Measurements from ENCODE around the gene MRM2.
A peak's percentile ranks its signal among the peaks of the same experiment; 100 is the strongest.

The MRM2 gene

GRCh38 chr7:2256306-2257045 lies 14.5 kb upstream of the MRM2 start:
- Histone ChIP-seq H3K36me3 (ENCODE audit: control insufficient read depth in 2 of 2, insufficient read depth in 2 of 2, low read length in 2 of 2) (peaks cover 0 to 5% of the 10 kb centered on the region in 2 donors), H3K27me3 (ENCODE audit: control insufficient read depth in 1 of 2, insufficient read depth in 2 of 2, low read length in 2 of 2) (no peaks in the 10 kb centered on the region), H3K9ac (ENCODE audit: low read length in 2 of 2) (no peak overlapping the region), H3K27ac (ENCODE audit: low read length) (no peak overlapping the region), H3K4me3 (ENCODE audit: low read length in 2 of 2) (no peak overlapping the region), H3K4me1 (ENCODE audit: control insufficient read depth, insufficient read depth, low read length) (no peaks in the 10 kb centered on the region), H3K9me3 (ENCODE audit: control insufficient read depth in 2 of 2, low read length in 2 of 2) (no peaks in the 10 kb centered on the region)

DNA sequence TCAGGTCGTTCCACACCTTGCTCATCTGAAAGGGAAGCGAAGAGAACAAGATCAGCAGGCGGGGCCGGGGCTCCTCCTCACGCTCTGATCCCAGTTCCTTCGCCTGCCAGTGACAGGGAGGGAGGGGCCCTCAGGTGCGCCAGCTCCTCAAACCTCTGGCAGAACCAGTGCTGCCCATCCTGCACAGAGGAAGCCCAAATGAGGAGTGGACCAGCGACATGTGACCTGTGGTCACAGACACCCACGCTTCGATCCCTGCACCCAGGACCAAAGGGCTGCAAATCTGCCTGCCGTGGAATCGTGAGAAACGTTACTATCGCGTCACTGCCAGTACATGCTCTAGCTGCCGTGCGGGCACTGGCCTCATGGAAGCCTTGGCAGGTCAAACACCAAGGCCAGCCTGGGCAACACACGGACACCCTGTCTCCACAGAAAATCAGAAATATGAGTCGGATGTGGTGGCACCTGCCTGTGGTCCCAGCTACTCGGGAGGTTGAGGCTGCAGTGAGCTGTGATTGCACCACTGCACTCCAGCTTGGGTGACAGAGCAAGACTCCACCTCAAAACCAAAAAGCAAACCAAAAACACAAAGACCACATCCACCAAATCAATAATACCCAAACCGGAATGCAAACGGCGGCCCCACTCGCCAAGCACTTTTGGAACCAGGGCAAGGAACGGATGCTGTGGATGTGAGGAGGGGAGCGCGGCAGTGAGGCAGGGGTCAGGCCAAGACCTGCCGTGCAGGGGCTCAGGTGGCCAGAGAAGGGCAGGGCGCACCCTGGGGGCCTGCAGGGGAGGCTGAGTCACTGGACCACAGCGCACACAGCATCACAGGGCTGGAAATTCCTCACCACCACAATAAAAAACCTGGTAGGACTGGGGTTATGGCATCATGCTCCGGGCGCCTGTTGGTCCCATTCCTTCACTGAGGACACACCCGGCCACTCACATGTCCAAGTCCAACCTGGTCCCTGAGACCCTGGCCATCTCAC lies 13.4 kb upstream of the MRM2 start:
- no peaks in the 10 kb centered on the region for H3K4me1 ChIP-seq (ENCODE audit: control insufficient read depth, insufficient read depth, low read length)
- H3K4me3 ChIP-seq (ENCODE audit: low read length in 2 of 2) = no peak overlapping the region
- H3K9ac ChIP-seq (ENCODE audit: low read length in 2 of 2) = no peak overlapping the region
- H3K27ac ChIP-seq (ENCODE audit: low read length) = no peak overlapping the region
- no peaks in the 10 kb centered on the region for H3K27me3 ChIP-seq (ENCODE audit: control insufficient read depth in 1 of 2, insufficient read depth in 2 of 2, low read length in 2 of 2)
- H3K36me3 ChIP-seq (ENCODE audit: control insufficient read depth in 2 of 2, insufficient read depth in 2 of 2, low read length in 2 of 2) = peaks cover 0 to 5% of the 10 kb centered on the region in 2 donors
- no peaks in the 10 kb centered on the region for H3K9me3 ChIP-seq (ENCODE audit: control insufficient read depth in 2 of 2, low read length in 2 of 2)

DNA sequence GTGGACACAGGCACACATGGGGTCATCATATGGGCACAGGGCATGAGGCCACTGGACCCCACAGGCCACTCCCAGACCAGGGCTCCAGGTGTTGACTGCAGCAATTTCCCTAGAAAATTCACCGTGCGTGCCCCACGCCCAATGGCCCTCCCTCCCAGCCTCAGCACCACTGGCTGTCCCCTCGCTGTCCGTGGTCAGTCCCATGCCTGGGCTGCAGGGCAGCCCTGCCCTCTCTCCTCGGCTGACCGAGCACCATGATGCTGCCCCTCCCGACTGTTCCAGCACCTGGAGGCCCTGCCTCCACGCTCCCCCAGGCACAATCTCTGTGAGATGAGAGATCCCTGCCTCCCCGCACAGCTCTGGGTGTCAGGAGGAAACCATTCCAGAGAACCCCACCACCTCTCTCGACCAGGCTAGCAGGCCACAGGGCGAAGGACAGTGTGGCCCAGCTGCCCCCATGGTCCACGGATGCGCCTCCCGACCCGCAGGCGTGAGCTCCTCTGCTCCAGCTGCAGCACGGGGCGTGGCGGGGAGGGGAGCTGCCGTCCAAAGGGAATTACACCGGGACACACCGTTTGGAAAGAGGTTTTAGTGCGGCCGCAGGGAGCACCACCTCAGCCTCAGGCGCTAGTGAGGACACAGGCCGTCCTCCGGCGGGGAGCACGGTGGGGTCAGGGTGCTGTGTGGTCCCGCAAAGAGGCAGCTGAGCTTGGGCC lies 12.6 kb upstream of the MRM2 start:
- Histone ChIP-seq H3K9me3 (ENCODE audit: control insufficient read depth in 2 of 2, low read length in 2 of 2) (no peaks in the 10 kb centered on the region), H3K9ac (ENCODE audit: low read length in 2 of 2) (no peak overlapping the region), H3K27ac (ENCODE audit: low read length) (no peak overlapping the region), H3K4me1 (ENCODE audit: control insufficient read depth, insufficient read depth, low read length) (no peaks in the 10 kb centered on the region), H3K4me3 (ENCODE audit: low read length in 2 of 2) (no peak overlapping the region), H3K36me3 (ENCODE audit: control insufficient read depth in 2 of 2, insufficient read depth in 2 of 2, low read length in 2 of 2) (peaks cover 0 to 5% of the 10 kb centered on the region in 2 donors), H3K27me3 (ENCODE audit: control insufficient read depth in 1 of 2, insufficient read depth in 2 of 2, low read length in 2 of 2) (no peaks in the 10 kb centered on the region)

DNA sequence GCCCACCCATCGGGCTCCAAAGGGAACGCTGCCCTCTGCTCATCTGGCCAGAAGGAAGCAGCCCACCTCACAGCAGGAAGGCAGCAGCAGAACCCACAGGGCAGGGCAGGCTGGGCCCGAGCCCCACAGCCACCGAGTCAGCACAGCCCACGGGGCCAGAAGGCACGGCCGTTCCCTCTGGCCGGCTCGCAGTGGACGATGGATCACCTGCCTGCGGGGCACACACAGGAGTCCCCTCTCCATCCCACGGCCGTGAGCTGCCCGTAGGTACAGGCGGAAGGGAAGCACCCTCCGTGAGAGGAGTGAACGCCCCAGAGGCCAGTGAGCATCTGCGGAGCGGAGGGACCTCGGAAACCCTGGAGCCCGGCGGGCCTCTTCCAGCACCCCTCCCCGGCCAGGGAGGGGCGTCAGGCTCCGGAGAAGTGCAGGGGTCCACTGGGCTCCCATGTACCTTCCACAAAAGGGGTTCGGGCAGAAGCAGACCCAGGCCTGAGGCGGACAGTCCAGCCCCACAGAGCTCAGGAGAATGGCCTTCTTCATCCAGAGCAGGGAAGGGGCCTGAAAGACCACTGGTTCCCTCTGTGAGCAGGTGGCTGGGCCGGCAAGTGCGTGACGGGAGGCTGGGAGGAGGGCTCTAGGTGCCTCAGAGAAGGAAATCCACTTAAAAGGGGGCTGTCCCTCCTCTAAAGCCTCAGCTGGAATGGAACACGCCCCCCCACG lies 11.7 kb upstream of the MRM2 start:
- no peak overlapping the region for H3K4me3 ChIP-seq (ENCODE audit: low read length in 2 of 2)
- H3K4me1 ChIP-seq (ENCODE audit: control insufficient read depth, insufficient read depth, low read length) = no peaks in the 10 kb centered on the region
- peaks cover 0 to 5% of the 10 kb centered on the region in 2 donors for H3K36me3 ChIP-seq (ENCODE audit: control insufficient read depth in 2 of 2, insufficient read depth in 2 of 2, low read length in 2 of 2)
- H3K27ac ChIP-seq (ENCODE audit: low read length) = no peak overlapping the region
- H3K27me3 ChIP-seq (ENCODE audit: control insufficient read depth in 1 of 2, insufficient read depth in 2 of 2, low read length in 2 of 2) = no peaks in the 10 kb centered on the region
- H3K9ac ChIP-seq (ENCODE audit: low read length in 2 of 2) = no peak overlapping the region
- no peaks in the 10 kb centered on the region for H3K9me3 ChIP-seq (ENCODE audit: control insufficient read depth in 2 of 2, low read length in 2 of 2)

GRCh38 chr7:2253021-2253420 lies 11.0 kb upstream of the MRM2 start:
- Histone ChIP-seq H3K9ac (ENCODE audit: low read length in 2 of 2) (no peak overlapping the region), H3K27me3 (ENCODE audit: control insufficient read depth in 1 of 2, insufficient read depth in 2 of 2, low read length in 2 of 2) (no peaks in the 10 kb centered on the region), H3K4me3 (ENCODE audit: low read length in 2 of 2) (no peak overlapping the region), H3K36me3 (ENCODE audit: control insufficient read depth in 2 of 2, insufficient read depth in 2 of 2, low read length in 2 of 2) (peaks cover 0 to 3% of the 10 kb centered on the region in 2 donors), H3K9me3 (ENCODE audit: control insufficient read depth in 2 of 2, low read length in 2 of 2) (no peaks in the 10 kb centered on the region), H3K4me1 (ENCODE audit: control insufficient read depth, insufficient read depth, low read length) (no peaks in the 10 kb centered on the region), H3K27ac (ENCODE audit: low read length) (no peak overlapping the region)

DNA sequence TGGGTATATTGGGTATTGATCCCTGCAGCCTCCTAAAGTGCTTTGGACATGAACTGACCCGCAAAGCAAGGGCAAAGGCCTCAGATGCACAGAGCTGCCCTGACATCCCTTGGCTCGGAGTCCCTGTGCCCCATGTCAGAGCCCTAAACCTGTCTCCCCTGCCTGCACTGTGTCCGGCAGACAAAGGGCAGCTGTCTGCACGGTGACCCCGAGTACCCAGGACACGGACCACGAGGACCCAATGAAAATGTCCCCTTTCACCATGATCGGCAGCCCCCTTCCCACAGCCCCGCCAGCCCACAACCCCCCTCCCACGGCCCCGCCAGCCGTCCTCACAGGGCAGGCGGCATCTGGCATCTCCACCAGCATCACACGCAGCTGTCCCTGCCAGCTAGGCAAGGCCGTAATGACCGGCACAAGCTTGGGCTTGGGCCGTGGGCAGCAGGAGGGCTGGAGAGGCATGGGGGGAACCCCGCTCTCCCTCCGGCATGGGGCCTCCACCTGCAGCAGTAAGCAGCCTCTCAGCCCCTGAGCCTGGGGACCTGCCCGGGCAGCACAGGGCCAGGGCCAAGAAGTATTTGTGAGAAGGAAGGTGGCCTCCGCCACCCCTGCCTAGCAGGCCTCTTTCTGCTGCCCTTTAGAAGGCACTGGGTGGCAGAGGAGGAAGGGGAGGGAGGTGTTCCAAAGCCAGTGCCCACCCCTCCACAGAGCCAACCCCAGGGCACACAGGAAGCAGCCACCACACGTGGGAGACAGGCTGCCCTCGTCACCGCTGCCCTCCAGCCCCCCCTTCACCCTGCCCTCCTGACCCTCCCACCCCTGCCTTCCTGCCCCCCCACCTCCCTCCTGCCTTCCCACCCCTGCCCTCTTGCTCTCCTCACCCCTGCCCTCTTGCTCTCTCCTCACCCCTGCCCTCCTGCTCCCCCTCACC lies 10.1 kb upstream of the MRM2 start:
- Histone ChIP-seq H3K27me3 (ENCODE audit: control insufficient read depth in 1 of 2, insufficient read depth in 2 of 2, low read length in 2 of 2) (no peaks in the 10 kb centered on the region), H3K9ac (ENCODE audit: low read length in 2 of 2) (no peak overlapping the region), H3K4me3 (ENCODE audit: low read length in 2 of 2) (no peak overlapping the region), H3K4me1 (ENCODE audit: control insufficient read depth, insufficient read depth, low read length) (no peaks in the 10 kb centered on the region), H3K27ac (ENCODE audit: low read length) (no peak overlapping the region), H3K36me3 (ENCODE audit: control insufficient read depth in 2 of 2, insufficient read depth in 2 of 2, low read length in 2 of 2) (peaks cover 0 to 3% of the 10 kb centered on the region in 2 donors), H3K9me3 (ENCODE audit: control insufficient read depth in 2 of 2, low read length in 2 of 2) (no peaks in the 10 kb centered on the region)

DNA sequence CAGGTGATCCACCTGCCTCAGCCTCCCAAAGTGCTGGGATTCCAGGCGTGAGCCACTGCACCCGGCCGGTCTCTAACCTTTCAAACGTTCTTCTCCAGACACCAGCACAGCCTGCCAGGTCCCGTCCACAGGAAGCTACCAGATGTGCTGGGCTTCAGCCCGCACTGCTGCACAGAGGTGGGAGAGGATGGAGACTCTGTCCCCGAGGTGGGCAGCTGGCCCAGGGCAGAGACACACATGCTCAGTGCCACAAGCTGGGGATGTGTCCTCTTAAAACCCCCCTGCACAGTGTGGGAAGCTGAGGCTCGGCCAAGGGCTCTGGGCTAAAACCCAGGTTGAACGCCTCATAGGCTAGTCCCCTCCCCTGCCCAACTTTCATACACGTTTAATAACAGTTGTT lies 9.4 kb upstream of the MRM2 start:
- Histone ChIP-seq H3K36me3 (ENCODE audit: control insufficient read depth in 2 of 2, insufficient read depth in 2 of 2, low read length in 2 of 2) (peaks cover 0 to 3% of the 10 kb centered on the region in 2 donors), H3K27ac (ENCODE audit: low read length) (no peak overlapping the region), H3K9ac (ENCODE audit: low read length in 2 of 2) (no peak overlapping the region), H3K9me3 (ENCODE audit: control insufficient read depth in 2 of 2, low read length in 2 of 2) (no peaks in the 10 kb centered on the region), H3K4me3 (ENCODE audit: low read length in 2 of 2) (no peak overlapping the region), H3K4me1 (ENCODE audit: control insufficient read depth, insufficient read depth, low read length) (no peaks in the 10 kb centered on the region), H3K27me3 (ENCODE audit: control insufficient read depth in 1 of 2, insufficient read depth in 2 of 2, low read length in 2 of 2) (no peaks in the 10 kb centered on the region)

- H3K27ac ChIP-seq (ENCODE audit: low read length) = no peak overlapping the region
- H3K4me1 ChIP-seq (ENCODE audit: control insufficient read depth, insufficient read depth, low read length) = no peaks in the 10 kb centered on the region
- H3K9me3 ChIP-seq (ENCODE audit: control insufficient read depth in 2 of 2, low read length in 2 of 2) = no peaks in the 10 kb centered on the region
Measured at GRCh38 chr7:2249744-2250323, 7.8 kb upstream of the MRM2 start.

GRCh38 chr7:2248984-2249694 lies 7.1 kb upstream of the MRM2 start:
- Histone ChIP-seq H3K4me3 (ENCODE audit: low read length in 2 of 2) (no peak overlapping the region), H3K4me1 (ENCODE audit: control insufficient read depth, insufficient read depth, low read length) (no peaks in the 10 kb centered on the region), H3K27ac (ENCODE audit: low read length) (no peak overlapping the region), H3K27me3 (ENCODE audit: control insufficient read depth in 1 of 2, insufficient read depth in 2 of 2, low read length in 2 of 2) (no peaks in the 10 kb centered on the region), H3K9ac (ENCODE audit: low read length in 2 of 2) (peak overlapping the region in 1 of 2 donors; percentile 47), H3K36me3 (ENCODE audit: control insufficient read depth in 2 of 2, insufficient read depth in 2 of 2, low read length in 2 of 2) (peaks cover 0 to 2% of the 10 kb centered on the region in 2 donors), H3K9me3 (ENCODE audit: control insufficient read depth in 2 of 2, low read length in 2 of 2) (no peaks in the 10 kb centered on the region)

More at GRCh38 chr7:2249744-2250323, 7.8 kb upstream of the MRM2 start:
- Histone ChIP-seq H3K27me3 (ENCODE audit: control insufficient read depth in 1 of 2, insufficient read depth in 2 of 2, low read length in 2 of 2) (no peaks in the 10 kb centered on the region), H3K4me3 (ENCODE audit: low read length in 2 of 2) (no peak overlapping the region), H3K36me3 (ENCODE audit: control insufficient read depth in 2 of 2, insufficient read depth in 2 of 2, low read length in 2 of 2) (peaks cover 0 to 4% of the 10 kb centered on the region in 2 donors), H3K9ac (ENCODE audit: low read length in 2 of 2) (no peak overlapping the region)
